Stimulated activated CD4-positive, alpha-beta T cell treated with anti-CD3 and anti-CD28 coated beads, Interleukin-15, amount 100 ng/mL, for 1 hour (primary cell): ENCODE measurements around the gene CSNK2A1.
"Not testable (repeated sequence)": the region's sequence is repeated elsewhere in the genome, so short reads cannot be mapped to it uniquely, and the experiment has no call there.

ENCODE experiments used
- DNase-seq, 2 donors: peaks; one replicate each; pipeline ENCODE4 v3.0.0-alpha.2; 2020; ENCODE audit warnings: low read depth in 1 of 2, low spot score in 1 of 2

Gene CSNK2A1

DNA sequence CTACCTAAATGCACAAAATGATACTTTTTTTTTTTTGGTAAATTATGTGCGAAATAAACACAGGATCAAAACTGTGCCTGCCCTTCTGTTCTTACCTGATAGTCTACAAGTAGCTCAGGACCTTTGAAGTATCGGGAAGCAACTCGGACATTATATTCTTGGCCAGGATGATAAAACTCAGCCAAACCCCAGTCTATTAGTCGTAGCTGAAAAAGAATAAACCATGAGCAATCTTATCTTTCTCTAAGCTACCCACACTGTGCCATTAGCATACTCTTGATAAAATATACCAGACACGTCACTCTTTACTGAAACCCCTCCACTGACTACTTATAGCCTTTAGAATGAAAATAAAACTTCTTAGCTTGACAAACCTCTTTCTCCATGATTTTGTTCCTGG is 51.4 kb downstream of the CSNK2A1 start:
- no peak for DNase-seq

- no peak for DNase-seq
Observed at GRCh38 chr20:487655-488054, 55.9 kb downstream of the CSNK2A1 start.

- DNase-seq: no peak
Observed at GRCh38 chr20:483815-484644, 59.6 kb downstream of the CSNK2A1 start.

- no peak for DNase-seq
Observed at GRCh38 chr20:481167-481566, 62.4 kb downstream of the CSNK2A1 start.

DNA sequence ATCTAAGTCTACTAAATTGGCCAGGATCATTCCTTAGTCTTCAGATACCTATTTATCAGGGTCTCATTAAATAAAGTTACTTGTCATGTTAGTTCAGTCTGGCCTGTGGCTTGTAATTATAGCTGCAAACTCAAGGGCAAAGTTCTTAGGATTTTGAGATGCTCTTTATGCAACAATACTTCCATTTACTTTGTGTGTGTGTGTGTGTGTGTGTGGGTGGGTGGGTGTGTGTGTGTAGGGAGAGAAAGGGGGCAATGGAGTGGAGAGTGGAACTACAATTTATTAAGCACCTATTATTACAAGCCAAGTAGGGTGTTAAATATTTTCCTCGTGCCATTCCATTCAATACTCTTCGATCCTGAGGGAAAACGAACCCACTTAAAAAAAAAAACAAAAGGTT is 63.5 kb downstream of the CSNK2A1 start:
- DNase-seq: no peak

GRCh38 chr20:479487-479886 is 64.1 kb downstream of the CSNK2A1 start:
- DNase-seq: no peak

- no peak for DNase-seq
Observed at GRCh38 chr20:478949-479429, 64.6 kb downstream of the CSNK2A1 start.

DNA sequence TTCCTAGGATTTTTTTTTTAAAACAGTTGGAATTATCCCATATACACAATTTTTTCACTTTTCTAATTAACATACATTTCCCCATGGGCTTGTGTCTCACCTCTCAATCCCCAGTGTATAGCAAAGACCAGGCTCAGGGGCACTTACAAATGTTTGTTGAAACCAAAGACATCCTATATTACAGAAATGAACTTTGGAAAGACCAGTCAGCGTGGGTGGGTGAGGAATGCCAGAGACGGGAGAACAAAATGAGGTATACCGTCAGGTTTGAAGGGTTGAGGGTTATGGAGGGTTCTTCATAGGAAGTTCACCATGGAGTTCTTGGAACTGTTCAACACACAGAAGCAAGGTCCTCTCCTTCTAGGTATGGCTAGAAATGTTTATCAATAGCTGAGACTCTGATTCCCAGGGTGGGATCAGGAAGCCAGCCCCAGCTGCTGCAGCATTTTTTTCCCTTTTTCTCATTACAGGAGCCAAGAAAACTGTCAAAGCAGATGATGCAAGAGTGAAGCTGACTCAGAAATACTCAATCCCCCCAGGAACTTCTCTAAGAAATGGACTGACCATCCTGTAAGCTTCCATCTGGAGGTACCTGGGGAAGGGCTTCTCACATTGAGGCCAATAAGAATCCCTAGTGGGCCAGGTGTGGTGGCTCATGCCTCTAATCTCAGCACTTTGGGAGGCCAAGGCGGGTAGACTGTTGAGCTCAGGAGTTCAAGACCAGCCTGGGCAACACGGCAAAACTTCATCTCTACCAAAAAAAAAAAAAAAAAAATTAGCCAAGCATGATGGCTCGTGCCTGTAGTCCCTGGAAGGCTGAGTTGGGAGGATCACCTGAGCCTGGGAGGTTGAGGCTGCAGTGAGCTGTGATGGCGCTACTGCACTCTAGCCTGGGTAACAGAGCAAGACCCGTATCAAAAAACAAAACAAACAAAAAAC is 65.3 kb downstream of the CSNK2A1 start:
- no peak for DNase-seq

GRCh38 chr20:476561-477249 is 66.9 kb downstream of the CSNK2A1 start:
- DNase-seq: not testable (repeated sequence)

DNA sequence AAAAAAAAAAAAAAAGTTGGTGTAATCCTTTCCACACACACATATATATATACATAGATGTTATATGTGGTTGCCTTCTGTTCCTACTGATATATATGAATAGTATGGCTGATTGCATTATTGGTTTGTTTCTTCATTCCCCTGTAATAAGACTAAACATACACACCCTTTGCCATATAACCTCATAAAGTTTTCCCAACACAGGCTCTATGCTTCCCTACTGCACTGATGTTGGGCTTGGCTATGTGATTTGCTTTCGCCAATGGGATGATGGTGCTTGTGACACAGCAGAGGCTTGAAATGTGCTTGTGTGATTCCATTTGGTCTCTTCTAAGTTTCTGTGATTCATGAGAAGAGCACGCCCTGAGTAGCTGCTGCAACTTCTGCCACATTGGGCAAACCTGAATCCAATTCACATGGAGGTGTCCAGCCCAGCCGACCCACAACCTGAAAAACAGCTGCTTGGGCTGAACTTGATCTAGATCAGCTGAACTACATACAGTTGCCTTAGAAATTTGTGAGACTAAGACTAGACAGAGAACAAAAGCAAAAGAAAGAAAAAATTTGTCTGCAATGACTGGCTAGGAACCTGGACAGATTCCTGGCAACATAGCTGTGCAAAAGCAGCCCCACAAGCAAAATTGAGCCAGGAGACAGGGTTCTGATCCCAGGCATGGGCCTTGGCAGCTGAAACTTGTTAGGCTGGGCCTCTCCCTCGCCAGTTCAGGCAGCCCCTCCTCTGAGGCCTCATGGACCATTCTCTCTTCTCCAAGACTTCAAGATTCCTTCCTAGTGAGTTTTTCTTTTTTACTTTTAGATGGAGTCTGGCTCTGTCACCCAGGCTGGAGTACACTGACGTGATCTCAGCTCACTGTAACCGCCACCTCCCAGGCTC is 67.9 kb downstream of the CSNK2A1 start:
- no peak for DNase-seq

DNA sequence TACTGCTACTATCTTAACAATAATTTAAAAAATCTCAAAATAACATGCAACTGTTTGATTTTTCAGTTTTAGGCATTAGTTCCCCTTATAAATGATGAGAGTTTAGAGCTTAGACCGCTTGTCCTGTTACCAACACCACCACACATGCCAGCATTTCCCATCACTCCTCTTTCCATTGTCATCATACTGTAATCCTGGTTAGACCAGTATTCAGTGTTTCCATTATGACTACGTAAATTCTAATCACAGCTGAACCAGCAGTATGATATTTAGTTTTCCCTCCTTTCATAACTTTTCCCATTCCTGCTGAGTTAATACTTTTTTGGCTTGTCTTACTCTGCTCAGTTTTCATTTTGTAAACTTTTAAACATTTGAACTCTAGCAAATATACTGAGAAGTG is 69.0 kb downstream of the CSNK2A1 start:
- DNase-seq: no peak

GRCh38 chr20:472889-473292 is 70.7 kb downstream of the CSNK2A1 start:
- DNase-seq: no peak

DNA sequence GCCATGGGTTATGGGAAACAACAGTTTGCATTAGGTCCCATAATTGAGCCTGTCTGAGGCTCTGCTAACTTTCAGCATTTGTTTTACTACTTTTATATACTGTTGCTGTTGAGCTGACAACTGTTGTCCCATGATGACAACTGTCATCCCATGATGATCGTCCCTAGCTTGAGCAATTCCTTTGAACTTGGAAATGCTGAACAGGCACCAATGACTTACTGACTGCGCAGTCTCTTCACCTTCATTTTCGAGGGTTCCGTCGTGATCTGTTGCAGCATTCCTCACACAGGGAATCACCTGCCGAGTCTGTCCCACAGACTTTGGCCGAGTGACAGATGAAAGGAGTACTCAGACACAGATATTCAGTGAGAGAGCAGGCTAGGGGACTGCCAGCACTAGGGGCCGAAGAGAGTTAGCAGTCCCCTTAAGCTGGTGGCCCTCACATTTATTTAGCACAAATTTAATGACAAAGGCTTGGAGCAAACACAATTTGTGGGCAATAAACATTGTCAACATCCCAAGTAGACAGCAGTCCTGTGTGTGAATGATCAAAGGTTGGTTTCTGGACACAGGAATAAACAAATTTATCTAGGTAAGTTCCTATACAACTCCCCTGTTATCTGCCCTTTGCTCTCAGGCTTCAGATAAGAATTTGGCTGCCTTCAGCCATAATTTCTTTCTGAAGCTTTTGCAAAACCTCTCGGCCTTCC is 71.3 kb downstream of the CSNK2A1 start:
- DNase-seq: no peak

GRCh38 chr20:469746-470490 is 73.7 kb downstream of the CSNK2A1 start:
- no peak for DNase-seq

GRCh38 chr20:467755-468154 is 75.8 kb downstream of the CSNK2A1 start:
- no peak for DNase-seq

DNA sequence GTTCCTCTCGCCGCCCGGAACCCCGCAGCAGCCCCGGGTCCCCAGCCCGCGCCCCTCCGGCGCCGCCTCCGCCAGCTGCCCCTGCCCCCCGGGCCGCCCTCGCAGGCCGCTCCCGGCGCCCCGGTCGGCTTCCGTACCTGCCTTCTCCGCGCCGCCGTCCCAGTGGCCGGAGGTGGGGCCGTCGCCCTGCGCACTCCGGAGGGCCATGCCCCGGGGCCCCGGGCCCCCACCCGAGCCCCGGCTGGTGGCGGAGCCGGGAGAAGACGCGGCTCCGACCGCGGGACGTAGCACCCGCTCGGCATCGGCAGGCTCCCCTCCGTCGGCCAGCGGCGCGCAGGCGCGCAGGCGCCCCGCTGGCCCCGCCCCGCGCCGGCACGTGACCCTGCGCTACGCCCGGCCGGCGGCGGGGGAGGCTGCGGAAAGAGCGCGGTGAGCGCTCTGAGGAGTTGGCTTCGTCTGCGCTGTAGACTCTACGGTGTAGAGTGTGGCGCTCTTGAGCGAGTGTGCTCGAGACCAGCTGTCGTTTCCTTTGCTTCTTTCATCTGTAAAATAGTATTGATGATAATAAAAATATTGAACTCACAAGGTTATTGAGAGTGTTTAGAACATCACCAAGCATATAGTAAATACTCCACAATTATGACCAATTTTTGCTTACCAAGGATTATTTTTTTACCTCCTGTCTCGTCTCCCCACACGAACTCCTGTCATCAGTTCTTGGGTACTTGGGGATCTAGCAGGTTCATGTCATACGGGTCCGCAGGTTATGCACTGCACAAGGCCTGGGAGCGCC is 81.2 kb downstream of the CSNK2A1 start, which contains the start of gene TBC1D20:
Gene TBC1D20 (minus strand): TSS at position 335 of the 793 bp plus-strand sequence. CDS start 128 bp downstream, at position 207.
- peak; percentile 77 to 81 for DNase-seq

GRCh38 chr20:461254-462198 is 82.1 kb downstream of the CSNK2A1 start:
- DNase-seq: peak; percentile 21 to 29
